Spinal cord (tissue), 10 donors: ENCODE measurements around the gene PCDHA6. TPM values are rescaled to one million over a fixed set of nuclear protein-coding genes. Genes with fewer than 3 reads are reported as not detected.
"Not testable (repeated sequence)": the region's sequence is repeated elsewhere in the genome, so short reads cannot be mapped to it uniquely, and the experiment has no call there.

Experiments
- DNase-seq, 6 donors: peaks; one replicate each; pipeline versions ENCODE4 v3.0.0 to v3.0.0-alpha.2; 2013 to 2015; ENCODE audit warnings: low spot score in 6 of 6, low read depth in 4 of 6
- H3K27ac ChIP-seq: one replicate; pipeline ENCODE4 v1.5.1; 2013; ENCODE audit warnings: low read depth, low read length, control low read depth
- H3K27me3 ChIP-seq: one replicate; pipeline ENCODE4 v1.6.1; 2013; ENCODE audit warnings: low read length; ENCODE audit not compliant: control insufficient read depth, insufficient read depth
- H3K36me3 ChIP-seq: one replicate; pipeline ENCODE4 v1.6.1; 2013; ENCODE audit warnings: low read length; ENCODE audit not compliant: control insufficient read depth, insufficient read depth
- H3K4me1 ChIP-seq: one replicate; pipeline ENCODE4 v1.6.1; 2013; ENCODE audit warnings: low read length; ENCODE audit not compliant: control insufficient read depth, insufficient read depth
- H3K4me3 ChIP-seq: one replicate; pipeline ENCODE4 v1.5.1; 2013; ENCODE audit warnings: low read depth, low read length, control low read depth
- H3K9me3 ChIP-seq: one replicate; pipeline ENCODE4 v1.6.1; 2013; ENCODE audit warnings: low read length; ENCODE audit not compliant: control insufficient read depth, insufficient read depth
- WGBS: methylation state at CpG from one replicate; pipeline ENCODE4 v1.1.5; 2013; ENCODE audit warnings: missing lambda C conversion rate; ENCODE audit not compliant: insufficient coverage; 5-methylcytosine and 5-hydroxymethylcytosine counted together
- polyA plus RNA-seq, 2 donors: library from polyadenylated mRNA; unstranded; fragments of 120-200 nt; gene quantifications; one replicate each; pipeline ENCODE4 v1.2.1, GENCODE V29; 2013; ENCODE audit not compliant: insufficient read length in 2 of 2
- total RNA-seq, 2 donors: library from RNA; depleted of rRNA in 1 of 2; stranded (reverse); fragments of 120-200 nt in 1 of 2; fragments of >200 nt in 1 of 2; gene quantifications; one replicate each; pipeline versions ENCODE4 v1.2.3 to v1.2.4, GENCODE V29; 2013 to 2014
- donor health status: healthy.

PCDHA6 gene
- total and polyA plus RNA-seq, 4 donors = 3.0 to 12.9 (median 9.9) TPM

DNA sequence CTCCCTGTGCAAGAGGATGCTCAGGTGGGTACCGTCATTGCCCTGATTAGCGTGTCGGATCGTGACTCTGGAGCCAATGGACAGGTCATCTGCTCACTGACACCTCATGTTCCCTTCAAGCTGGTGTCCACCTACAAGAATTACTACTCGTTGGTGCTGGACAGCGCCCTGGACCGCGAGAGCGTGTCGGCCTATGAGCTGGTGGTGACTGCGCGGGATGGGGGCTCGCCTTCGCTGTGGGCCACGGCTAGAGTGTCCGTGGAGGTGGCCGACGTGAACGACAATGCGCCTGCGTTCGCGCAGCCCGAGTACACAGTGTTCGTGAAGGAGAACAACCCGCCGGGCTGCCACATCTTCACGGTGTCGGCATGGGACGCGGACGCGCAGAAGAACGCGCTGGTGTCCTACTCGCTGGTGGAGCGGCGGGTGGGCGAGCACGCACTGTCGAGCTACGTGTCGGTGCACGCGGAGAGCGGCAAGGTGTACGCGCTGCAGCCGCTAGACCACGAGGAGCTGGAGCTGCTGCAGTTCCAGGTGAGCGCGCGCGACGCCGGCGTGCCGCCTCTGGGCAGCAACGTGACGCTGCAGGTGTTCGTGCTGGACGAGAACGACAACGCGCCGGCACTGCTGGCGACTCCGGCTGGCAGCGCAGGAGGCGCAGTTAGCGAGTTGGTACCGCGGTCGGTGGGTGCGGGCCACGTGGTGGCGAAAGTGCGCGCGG lies 48.9 kb downstream of the PCDHA6 start:
- WGBS = 34% methylated on average over 80 of the region's 80 CpGs
- Histone ChIP-seq H3K36me3 (peaks cover 12% of the 10 kb centered on the region), H3K9me3 (peaks cover 17% of the 10 kb centered on the region)
- not testable (repeated sequence) for H3K4me3 ChIP-seq, DNase-seq, H3K27ac ChIP-seq, H3K4me1 ChIP-seq, H3K27me3 ChIP-seq

DNA sequence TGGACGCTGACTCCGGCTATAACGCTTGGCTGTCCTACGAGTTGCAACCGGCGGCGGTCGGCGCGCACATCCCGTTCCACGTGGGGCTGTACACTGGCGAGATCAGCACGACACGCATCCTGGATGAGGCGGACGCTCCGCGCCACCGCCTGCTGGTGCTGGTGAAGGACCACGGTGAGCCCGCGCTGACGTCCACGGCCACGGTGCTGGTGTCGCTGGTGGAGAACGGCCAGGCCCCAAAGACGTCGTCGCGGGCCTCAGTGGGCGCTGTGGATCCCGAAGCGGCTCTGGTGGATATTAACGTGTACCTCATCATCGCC lies 49.5 kb downstream of the PCDHA6 start:
- H3K4me3 ChIP-seq = no peak overlapping the region
- peaks cover 17% of the 10 kb centered on the region for H3K9me3 ChIP-seq
- peaks cover 13% of the 10 kb centered on the region for H3K36me3 ChIP-seq
- H3K27ac ChIP-seq = no peak overlapping the region
- peaks cover under 1% of the 10 kb centered on the region for H3K4me1 ChIP-seq
- no peaks in the 10 kb centered on the region for H3K27me3 ChIP-seq
- DNase-seq = no peak
- 38% methylated on average over 37 of the region's 37 CpGs for WGBS

Other genes starting within 250 kb of the PCDHA6 start
- gene CD14, start 194.8 kb upstream of the PCDHA6 start, total RNA-seq = 10 to 100 TPM; 38.3 to 42.4 TPM
- 10 to 100 TPM in 1 of 2 donors, 1 to 10 TPM in 1; 7.9 to 11.3 TPM for gene CD14, start 194.8 kb upstream of the PCDHA6 start, polyA plus RNA-seq
- gene TMCO6, start 188.5 kb upstream of the PCDHA6 start, total RNA-seq = 1 to 10 TPM; 6.7 to 9.3 TPM
- gene TMCO6, start 188.5 kb upstream of the PCDHA6 start, polyA plus RNA-seq = 10 to 100 TPM; 11.6 to 16.2 TPM
- gene NDUFA2, start 180.3 kb upstream of the PCDHA6 start, total RNA-seq = 10 to 100 TPM; 43.1 to 86.1 TPM
- 10 to 100 TPM; 95.1 to 96.2 TPM for gene NDUFA2, start 180.3 kb upstream of the PCDHA6 start, polyA plus RNA-seq
- 100 to 1,000 TPM in 1 of 2 donors, 10 to 100 TPM in 1; 62.7 to 119 TPM for gene IK, start 180.1 kb upstream of the PCDHA6 start, total RNA-seq
- gene IK, start 180.1 kb upstream of the PCDHA6 start, polyA plus RNA-seq = 100 to 1,000 TPM; 141 to 149 TPM
- 10 to 100 TPM in 1 of 2 donors, 1 to 10 TPM in 1; 9.4 to 11.7 TPM for gene WDR55, start 163.1 kb upstream of the PCDHA6 start, total RNA-seq
- 10 to 100 TPM; 15.9 to 22.1 TPM for gene WDR55, start 163.1 kb upstream of the PCDHA6 start, polyA plus RNA-seq
- under 1 TPM; 0.40 to 0.72 TPM for gene DND1, start 154.4 kb upstream of the PCDHA6 start, total RNA-seq
- gene DND1, start 154.4 kb upstream of the PCDHA6 start, polyA plus RNA-seq = 1 to 10 TPM in 1 of 2 donors, not detected in 1; 2.4 TPM
- gene HARS1, start 136.6 kb upstream of the PCDHA6 start, total RNA-seq = 10 to 100 TPM; 51.4 to 65.1 TPM
- gene HARS1, start 136.6 kb upstream of the PCDHA6 start, polyA plus RNA-seq = 100 to 1,000 TPM in 1 of 2 donors, 10 to 100 TPM in 1; 86.3 to 100 TPM
- 10 to 100 TPM; 24.7 to 36.6 TPM for gene HARS2, start 136.5 kb upstream of the PCDHA6 start, total RNA-seq
- 10 to 100 TPM; 36.9 to 45.9 TPM for gene HARS2, start 136.5 kb upstream of the PCDHA6 start, polyA plus RNA-seq
- 100 to 1,000 TPM in 1 of 2 donors, 10 to 100 TPM in 1; 36.5 to 102 TPM for gene ZMAT2, start 127.5 kb upstream of the PCDHA6 start, total RNA-seq
- gene ZMAT2, start 127.5 kb upstream of the PCDHA6 start, polyA plus RNA-seq = 100 to 1,000 TPM; 103 to 109 TPM
- 1 to 10 TPM; 1.0 to 4.5 TPM for gene PCDHA1, start 41.8 kb upstream of the PCDHA6 start, total RNA-seq
- 1 to 10 TPM; 6.5 to 9.7 TPM for gene PCDHA1, start 41.8 kb upstream of the PCDHA6 start, polyA plus RNA-seq
- 1 to 10 TPM in 1 of 2 donors, under 1 TPM in 1; 0.99 to 3.3 TPM for gene PCDHA2, start 33.1 kb upstream of the PCDHA6 start, total RNA-seq
- 1 to 10 TPM; 4.6 to 5.7 TPM for gene PCDHA2, start 33.1 kb upstream of the PCDHA6 start, polyA plus RNA-seq
- 1 to 10 TPM; 2.1 to 8.3 TPM for gene PCDHA3, start 26.9 kb upstream of the PCDHA6 start, total RNA-seq
- 10 to 100 TPM in 1 of 2 donors, 1 to 10 TPM in 1; 9.5 to 13.2 TPM for gene PCDHA3, start 26.9 kb upstream of the PCDHA6 start, polyA plus RNA-seq
- gene PCDHA4, start 20.9 kb upstream of the PCDHA6 start, total RNA-seq = 1 to 10 TPM; 3.2 to 8.6 TPM
- gene PCDHA4, start 20.9 kb upstream of the PCDHA6 start, polyA plus RNA-seq = 1 to 10 TPM; 5.9 to 8.7 TPM
- gene PCDHA5, start 6.3 kb upstream of the PCDHA6 start, total RNA-seq = 1 to 10 TPM; 1.4 to 3.0 TPM
- 1 to 10 TPM; 3.7 to 4.4 TPM for gene PCDHA5, start 6.3 kb upstream of the PCDHA6 start, polyA plus RNA-seq
- gene PCDHA7, start 6.3 kb downstream of the PCDHA6 start, total RNA-seq = 1 to 10 TPM; 1.8 to 4.8 TPM
- 1 to 10 TPM; 6.2 to 6.4 TPM for gene PCDHA7, start 6.3 kb downstream of the PCDHA6 start, polyA plus RNA-seq
- gene PCDHA8, start 13.2 kb downstream of the PCDHA6 start, total RNA-seq = 1 to 10 TPM in 1 of 2 donors, under 1 TPM in 1; 0.99 to 2.2 TPM
- 1 to 10 TPM in 1 of 2 donors, under 1 TPM in 1; 0.63 to 4.3 TPM for gene PCDHA8, start 13.2 kb downstream of the PCDHA6 start, polyA plus RNA-seq
- gene PCDHA9, start 20.4 kb downstream of the PCDHA6 start, total RNA-seq = 1 to 10 TPM; 1.2 to 4.1 TPM
- gene PCDHA9, start 20.4 kb downstream of the PCDHA6 start, polyA plus RNA-seq = 1 to 10 TPM in 1 of 2 donors, under 1 TPM in 1; 0.11 to 3.5 TPM
- 1 to 10 TPM; 2.6 to 4.6 TPM for gene PCDHA10, start 27.9 kb downstream of the PCDHA6 start, total RNA-seq
- 10 to 100 TPM in 1 of 2 donors, 1 to 10 TPM in 1; 1.1 to 10.8 TPM for gene PCDHA10, start 27.9 kb downstream of the PCDHA6 start, polyA plus RNA-seq
- gene PCDHA11, start 41.0 kb downstream of the PCDHA6 start, total RNA-seq = 10 to 100 TPM in 1 of 2 donors, 1 to 10 TPM in 1; 3.0 to 10.8 TPM
- gene PCDHA11, start 41.0 kb downstream of the PCDHA6 start, polyA plus RNA-seq = 10 to 100 TPM; 10.6 to 13.0 TPM
- gene PCDHA12, start 47.3 kb downstream of the PCDHA6 start, total RNA-seq = 1 to 10 TPM; 2.5 to 3.8 TPM
- gene PCDHA12, start 47.3 kb downstream of the PCDHA6 start, polyA plus RNA-seq = 1 to 10 TPM; 3.4 to 4.8 TPM
- 10 to 100 TPM in 1 of 2 donors, 1 to 10 TPM in 1; 1.9 to 12.4 TPM for gene PCDHA13, start 54.2 kb downstream of the PCDHA6 start, total RNA-seq
- 1 to 10 TPM; 3.6 to 5.7 TPM for gene PCDHA13, start 54.2 kb downstream of the PCDHA6 start, polyA plus RNA-seq
- gene PCDHAC1, start 98.3 kb downstream of the PCDHA6 start, total RNA-seq = 10 to 100 TPM in 1 of 2 donors, 1 to 10 TPM in 1; 3.3 to 14.2 TPM
- gene PCDHAC1, start 98.3 kb downstream of the PCDHA6 start, polyA plus RNA-seq = 1 to 10 TPM; 3.6 to 3.8 TPM
- 10 to 100 TPM in 1 of 2 donors, 1 to 10 TPM in 1; 6.3 to 27.1 TPM for gene PCDHAC2, start 138.5 kb downstream of the PCDHA6 start, total RNA-seq
- gene PCDHAC2, start 138.5 kb downstream of the PCDHA6 start, polyA plus RNA-seq = 10 to 100 TPM; 13.5 to 14.1 TPM
- under 1 TPM; 0.06 to 0.20 TPM for gene PCDHB1, start 223.4 kb downstream of the PCDHA6 start, total RNA-seq
- gene PCDHB1, start 223.4 kb downstream of the PCDHA6 start, polyA plus RNA-seq = under 1 TPM; 0.05 to 0.11 TPM